Kasumi-1 (cell line): ENCODE results near the gene MNAT1.
"Not testable (repeated sequence)": the region's sequence is repeated elsewhere in the genome, so short reads cannot be mapped to it uniquely, and the experiment has no call there.

Experiments used
- DNase-seq, 2 experiments: peaks; one replicate each; lab custom pipeline; 2025; lab: John Stamatoyannopoulos, UW

The MNAT1 gene

GRCh38 chr14:60882219-60882618, 147.7 kb downstream of the MNAT1 start:
- no peak for DNase-seq

DNA sequence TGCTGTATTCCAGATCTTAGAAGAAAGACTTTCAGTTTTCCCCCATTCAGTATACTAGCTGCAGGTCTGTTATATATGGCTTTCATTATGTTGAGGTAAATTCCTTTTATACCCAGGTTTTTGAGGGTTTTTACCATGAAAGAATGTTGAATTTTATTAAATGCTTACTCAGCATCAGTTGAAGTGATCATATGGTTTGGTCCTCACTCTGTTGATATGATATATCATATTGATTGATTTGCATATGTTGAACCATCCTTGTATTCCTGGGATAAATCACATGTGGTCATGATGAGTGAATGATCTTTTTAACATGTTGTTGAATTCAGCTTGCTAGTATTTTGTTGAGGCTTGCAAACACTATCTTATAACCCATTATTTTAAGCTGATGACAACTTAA, 149.6 kb downstream of the MNAT1 start:
- DNase-seq: no peak

- DNase-seq: not testable (repeated sequence)
Observed at GRCh38 chr14:60890636-60891035, 156.1 kb downstream of the MNAT1 start.

DNA sequence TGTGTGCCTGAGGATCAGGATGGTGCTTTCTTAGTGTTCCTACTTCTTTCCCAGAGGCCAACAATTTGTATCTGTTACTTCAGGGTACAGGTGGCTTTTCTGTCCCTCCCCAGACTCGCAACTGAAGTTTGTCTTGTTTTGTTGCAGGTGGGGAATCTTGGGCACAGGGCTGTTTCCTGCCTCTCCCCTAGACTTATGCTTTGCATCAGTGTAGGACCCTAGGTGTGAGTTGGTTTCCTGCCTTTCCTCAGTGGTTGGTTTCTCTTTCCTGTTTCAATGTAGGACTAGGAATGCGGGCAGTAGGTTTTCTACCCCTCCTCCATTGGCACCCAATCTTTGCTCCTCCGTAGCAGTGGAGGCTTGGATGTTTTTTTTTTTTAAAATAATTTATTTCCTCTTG, 159.3 kb downstream of the MNAT1 start:
- DNase-seq: no peak

DNA sequence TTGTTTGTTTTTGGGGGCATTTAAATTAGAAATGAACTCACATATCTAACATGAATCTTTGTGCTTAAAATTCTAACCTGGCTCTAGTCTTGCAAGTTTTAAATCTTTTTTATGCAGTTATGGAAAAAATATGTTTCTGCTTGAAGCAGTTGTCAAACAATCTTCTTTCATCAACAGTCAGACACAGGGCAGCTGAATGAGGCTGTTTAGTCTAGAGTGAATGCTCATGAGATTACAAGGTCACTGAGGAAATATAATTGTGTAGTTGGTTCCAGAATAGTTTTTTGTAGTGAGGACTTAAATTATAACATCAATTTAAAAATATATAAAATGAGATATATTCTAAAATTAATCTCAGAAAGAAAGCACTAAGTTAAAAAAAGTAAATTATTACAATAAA, 169.8 kb downstream of the MNAT1 start:
- no peak for DNase-seq

DNA sequence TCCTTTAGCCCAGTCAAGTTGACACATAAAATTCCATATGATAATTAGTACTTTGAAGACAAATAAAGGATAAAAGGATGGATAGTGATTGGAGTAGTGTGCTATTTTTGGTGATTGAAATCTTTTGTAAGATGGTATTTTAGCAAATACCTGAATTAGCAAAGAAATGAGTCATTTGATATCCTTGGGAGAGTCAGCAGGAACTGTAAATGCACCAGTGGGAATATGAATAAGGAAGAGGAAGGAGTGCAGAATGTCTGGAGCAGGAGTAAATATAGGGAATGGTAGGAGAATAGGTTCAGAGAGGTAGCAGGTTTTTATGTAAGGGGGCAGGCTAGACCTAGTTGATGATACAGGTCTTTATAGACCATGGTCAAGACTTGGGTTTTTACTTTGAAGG, 171.4 kb downstream of the MNAT1 start:
- no peak for DNase-seq

- no peak for DNase-seq
Observed at GRCh38 chr14:60915781-60916180, 181.2 kb downstream of the MNAT1 start.

- no peak for DNase-seq
Observed at GRCh38 chr14:60922050-60922449, 187.5 kb downstream of the MNAT1 start.

DNA sequence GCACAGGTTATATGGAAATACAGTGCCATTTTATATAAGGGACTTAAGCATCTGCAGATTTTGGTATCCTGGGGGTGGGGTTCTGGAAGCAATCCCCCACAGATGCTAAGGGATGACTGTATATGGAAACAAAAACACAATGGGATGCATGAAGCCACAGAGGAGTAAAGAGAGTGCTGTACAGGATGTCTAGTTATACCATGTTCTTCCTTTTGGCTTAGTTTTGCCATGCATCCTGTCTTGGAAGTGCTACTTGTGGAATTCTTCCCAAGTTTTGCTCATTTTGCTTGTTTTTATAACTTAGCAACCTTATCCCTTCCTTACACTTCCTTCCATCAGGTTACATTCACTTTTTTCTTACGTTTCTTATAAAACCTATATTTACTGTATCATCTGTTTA, 190.7 kb downstream of the MNAT1 start:
- DNase-seq: no peak

- no peak for DNase-seq
Observed at GRCh38 chr14:60926002-60926401, 191.4 kb downstream of the MNAT1 start.

DNA sequence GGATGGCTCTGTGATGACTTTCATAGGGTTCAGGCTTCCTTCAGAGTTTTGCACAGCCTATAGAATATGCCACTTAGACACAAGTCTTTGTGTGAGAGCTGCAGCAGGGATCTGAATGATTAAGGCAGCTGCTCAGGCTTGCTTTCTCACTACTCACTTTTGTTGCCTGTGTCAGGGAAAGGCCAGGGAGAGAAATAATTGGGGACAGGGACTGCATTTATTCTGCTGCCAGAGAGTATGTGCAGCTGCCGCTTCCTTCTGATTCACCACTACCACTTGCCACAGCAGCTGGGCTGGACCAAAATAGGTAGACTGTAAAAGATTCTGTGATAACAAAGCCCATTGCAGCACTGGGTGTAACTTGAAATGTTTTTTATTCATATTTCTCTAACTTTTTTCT, 196.7 kb downstream of the MNAT1 start:
- no peak for DNase-seq

- DNase-seq: no peak
Observed at GRCh38 chr14:60933920-60934655, 199.5 kb downstream of the MNAT1 start.

- no peak for DNase-seq
Observed at GRCh38 chr14:60935319-60935718, 200.8 kb downstream of the MNAT1 start.

DNA sequence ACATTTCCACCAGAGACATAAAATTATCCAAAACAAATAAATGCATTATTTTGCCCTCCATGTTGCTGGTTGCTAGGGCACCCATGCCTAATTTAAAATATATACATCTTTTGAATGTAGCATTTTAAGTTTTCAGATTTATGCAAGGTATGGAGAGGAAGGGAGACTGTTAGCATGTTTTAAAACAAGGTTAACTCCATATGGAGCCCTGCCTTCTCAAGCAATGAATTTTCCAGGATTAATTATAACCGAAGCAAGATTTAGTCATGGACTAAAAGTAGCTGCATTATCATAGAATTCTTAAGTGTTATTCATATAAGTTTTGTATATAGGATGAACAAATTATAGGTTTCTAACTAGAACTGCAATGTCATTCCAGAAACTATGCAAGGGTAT, 209.1 kb downstream of the MNAT1 start:
- DNase-seq: no peak

GRCh38 chr14:60944204-60944603, 209.6 kb downstream of the MNAT1 start:
- no peak for DNase-seq

DNA sequence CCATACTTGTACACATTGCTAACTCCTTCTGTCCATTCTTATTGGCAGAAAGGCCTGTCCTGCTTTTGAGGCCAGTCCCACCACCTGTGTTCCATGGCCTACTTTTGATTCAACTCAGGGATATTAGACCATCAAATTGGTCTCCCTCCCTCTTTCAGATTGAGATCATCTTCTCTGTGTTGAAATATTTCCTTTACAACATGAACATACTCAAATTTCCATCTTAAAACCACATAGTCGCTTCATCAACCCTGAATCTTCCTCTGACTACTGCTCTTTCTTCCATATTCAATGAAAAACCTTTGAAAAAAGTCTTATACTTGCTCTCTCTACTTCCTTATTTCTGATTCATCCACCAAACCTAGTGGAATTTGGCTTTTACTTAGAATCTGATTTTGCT, 211.4 kb downstream of the MNAT1 start:
- peak; percentile 69 to 70 for DNase-seq

DNA sequence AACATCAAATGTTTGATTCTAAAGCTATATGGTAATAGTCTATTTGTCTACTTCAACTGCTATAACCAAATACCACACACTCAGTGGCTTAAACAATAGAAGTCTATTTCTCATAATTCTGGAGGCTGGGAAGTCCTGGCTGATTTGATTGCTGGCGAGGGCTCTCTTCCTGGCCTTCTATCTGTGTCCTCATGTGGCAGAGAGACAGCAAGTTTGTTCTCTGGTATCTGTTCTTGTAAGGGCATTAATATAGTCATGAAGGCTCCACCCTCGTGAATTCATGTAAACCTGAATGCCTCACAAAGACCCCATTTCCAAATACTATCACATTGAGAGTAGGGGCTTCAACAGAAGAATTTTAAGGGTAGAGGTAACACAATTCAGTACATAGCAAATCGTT, 212.2 kb downstream of the MNAT1 start:
- DNase-seq: no peak

DNA sequence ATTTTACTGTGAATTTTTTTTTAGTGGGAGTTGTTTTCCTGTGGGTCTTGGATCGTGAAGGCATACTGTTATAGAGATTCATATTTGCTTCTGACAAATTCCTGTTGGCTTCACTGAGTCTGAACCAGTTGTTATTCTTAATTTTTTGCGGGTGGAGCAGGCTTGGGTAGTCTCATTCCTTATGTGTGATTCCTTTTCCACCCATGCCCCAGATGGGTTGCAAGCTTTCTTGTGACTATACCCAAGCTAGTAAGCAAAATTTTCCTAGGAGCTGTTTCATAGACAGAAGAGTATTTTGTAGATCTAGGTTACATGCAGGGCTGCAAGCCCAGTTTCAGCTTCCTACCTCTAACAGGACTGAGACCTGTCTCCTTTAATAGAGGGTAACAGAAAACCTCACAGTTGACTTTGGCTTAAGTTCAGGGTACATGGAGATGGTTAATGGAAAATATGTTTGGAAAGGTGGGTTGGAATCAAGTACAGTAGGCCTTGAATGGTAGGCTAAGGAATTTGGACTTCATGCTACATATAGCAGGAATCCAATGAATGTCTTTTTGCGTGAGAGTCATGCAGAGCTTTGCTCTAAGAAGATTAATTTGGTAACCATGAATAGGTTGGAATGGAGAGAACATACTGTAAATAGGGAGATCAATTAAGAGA, 217.3 kb downstream of the MNAT1 start:
- DNase-seq: no peak

GRCh38 chr14:60956202-60956601, 221.6 kb downstream of the MNAT1 start:
- DNase-seq: no peak

- DNase-seq: no peak
Observed at GRCh38 chr14:60956632-60957031, 222.1 kb downstream of the MNAT1 start.

DNA sequence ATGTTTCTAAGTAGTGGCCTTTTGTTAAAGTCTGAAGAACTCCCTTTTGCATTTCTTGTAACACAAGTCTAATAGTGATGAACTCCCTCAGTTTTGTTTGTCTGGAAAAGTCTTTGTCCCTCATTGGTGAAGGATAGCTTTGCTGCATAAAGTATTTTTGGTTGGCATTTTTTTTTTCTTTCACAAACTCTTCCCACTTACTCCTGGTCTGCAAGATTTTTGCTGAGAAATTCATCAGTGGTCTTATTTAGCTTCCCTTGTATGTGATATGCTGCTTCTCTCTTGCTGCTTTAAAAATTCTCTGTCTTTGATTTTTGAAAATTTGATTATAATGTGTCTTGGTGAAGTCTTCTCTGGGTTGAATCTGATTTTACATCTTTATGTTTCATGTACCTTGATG, 223.6 kb downstream of the MNAT1 start:
- DNase-seq: no peak

- DNase-seq: no peak
Observed at GRCh38 chr14:60963761-60964160, 229.2 kb downstream of the MNAT1 start.

GRCh38 chr14:60964904-60965303, 230.3 kb downstream of the MNAT1 start:
- no peak for DNase-seq

- DNase-seq: no peak
Observed at GRCh38 chr14:60965402-60965801, 230.8 kb downstream of the MNAT1 start.
